CD4-positive, alpha-beta T cell treated with Interleukin-1 beta for 1 hour (primary cell): Measurements from ENCODE around the gene TAOK3.
"Not testable (repeated sequence)": the region's sequence is repeated elsewhere in the genome, so short reads cannot be mapped to it uniquely, and the experiment has no call there.

Source experiments
- DNase-seq, 2 donors: peaks; one replicate each; pipeline ENCODE4 v3.0.0-alpha.2; 2020 to 2022

Gene TAOK3

GRCh38 chr12:118188690-118189371 is 183.9 kb downstream of the TAOK3 start:
- no peak for DNase-seq

GRCh38 chr12:118187751-118188435 is 184.8 kb downstream of the TAOK3 start:
- no peak for DNase-seq

- no peak for DNase-seq
Measured at GRCh38 chr12:118185602-118186397, 186.9 kb downstream of the TAOK3 start.

DNA sequence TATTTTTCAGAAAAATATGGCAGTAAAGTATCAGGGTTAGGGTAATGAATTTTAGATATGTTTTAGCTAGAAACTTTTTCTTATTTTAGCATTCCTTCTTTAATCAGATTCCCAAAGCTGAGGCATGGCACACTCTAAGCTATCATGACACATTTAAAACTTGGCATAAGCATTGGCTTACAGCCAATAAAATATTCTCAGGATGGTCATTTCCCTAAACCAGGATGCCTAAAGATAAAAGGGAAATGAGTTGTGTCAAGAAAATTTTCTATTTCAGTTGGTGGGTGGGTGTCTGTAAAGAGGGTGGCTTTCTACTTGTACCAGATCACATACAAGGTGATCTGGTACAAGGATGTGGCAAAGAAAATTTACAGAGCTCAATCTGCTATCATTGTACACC is 189.0 kb downstream of the TAOK3 start:
- DNase-seq = no peak

DNA sequence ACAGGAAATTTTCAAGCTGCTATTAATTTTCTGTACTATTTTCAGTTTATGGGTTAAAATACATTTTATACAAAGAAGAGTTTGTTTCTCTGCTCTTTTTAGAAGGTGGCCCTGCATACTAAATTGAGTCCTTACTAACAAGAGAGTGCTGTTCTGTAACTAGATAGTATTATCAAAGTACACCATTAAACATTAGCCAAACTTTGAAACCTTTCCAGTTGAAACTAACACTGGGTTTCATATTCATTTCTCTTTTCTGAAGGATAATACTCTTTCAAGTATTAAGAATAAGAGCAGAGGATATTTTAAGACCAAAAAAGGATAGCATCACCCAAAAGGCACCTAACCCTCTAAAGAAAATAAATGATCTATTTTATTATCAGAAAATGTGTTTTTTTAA is 189.6 kb downstream of the TAOK3 start:
- no peak for DNase-seq

GRCh38 chr12:118175823-118176447 is 196.8 kb downstream of the TAOK3 start:
- peak in 1 of 2 donors; percentile 4 for DNase-seq

DNA sequence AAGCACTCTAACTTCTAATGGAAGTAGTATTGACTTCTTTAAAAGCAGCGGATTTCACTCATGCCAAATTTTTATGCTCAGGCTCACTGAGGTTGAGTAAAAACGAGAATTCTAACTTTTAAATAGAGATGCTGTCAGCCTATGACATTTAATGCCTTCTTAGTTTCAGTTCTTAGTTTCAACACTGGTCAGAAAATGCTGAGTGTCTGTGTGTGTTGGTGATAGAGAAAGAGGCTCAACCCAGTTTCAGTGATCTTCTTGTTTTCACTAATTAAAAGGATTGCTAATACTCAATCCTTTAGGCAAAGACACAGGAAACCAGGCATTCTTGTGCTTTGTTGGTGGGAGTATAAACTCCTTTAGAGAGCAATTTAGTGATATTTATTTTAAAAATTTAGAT is 205.8 kb downstream of the TAOK3 start:
- no peak for DNase-seq

GRCh38 chr12:118164798-118165486 is 207.8 kb downstream of the TAOK3 start:
- DNase-seq = no peak

DNA sequence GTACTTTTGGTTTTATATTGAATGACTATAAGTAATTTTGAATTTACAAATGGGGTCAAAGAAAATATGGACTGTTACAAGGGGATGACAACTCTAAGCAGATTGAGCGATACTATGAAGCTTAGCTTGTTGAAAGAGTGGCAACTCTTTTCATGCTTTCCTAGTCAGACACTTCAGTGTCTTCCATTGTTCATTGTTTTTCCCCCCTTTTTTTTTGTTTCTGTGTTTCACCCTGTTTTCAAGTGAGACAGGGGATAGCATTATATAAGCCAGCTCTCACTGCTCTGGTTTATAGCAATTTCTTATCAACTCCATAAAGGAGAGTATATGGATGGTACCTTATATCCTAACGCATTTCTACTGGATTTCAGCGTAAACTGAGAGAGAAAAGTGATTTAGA is 212.2 kb downstream of the TAOK3 start:
- DNase-seq = no peak

GRCh38 chr12:118151755-118152154 is 221.0 kb downstream of the TAOK3 start:
- no peak for DNase-seq

DNA sequence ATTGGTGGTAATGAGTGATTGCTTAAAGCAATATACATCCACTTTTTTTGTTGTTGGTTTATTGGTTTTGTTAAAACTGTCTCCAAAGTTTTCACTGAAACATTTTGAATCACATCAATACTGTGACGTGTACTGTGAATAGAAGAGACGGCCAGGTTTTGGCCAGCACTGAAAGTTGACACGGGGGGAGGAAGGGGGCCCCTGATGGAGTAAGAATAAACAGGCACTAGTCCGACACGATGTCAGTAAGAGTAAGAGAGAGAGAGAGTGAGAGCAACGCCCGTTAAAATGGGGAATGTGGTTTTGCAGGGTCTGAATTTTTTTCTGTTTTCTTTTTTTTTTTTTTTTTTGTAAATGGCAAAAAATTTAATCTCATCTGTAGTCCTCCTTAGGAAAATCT is 222.1 kb downstream of the TAOK3 start:
- no peak for DNase-seq

- DNase-seq = no peak
Measured at GRCh38 chr12:118148287-118148686, 224.4 kb downstream of the TAOK3 start.

DNA sequence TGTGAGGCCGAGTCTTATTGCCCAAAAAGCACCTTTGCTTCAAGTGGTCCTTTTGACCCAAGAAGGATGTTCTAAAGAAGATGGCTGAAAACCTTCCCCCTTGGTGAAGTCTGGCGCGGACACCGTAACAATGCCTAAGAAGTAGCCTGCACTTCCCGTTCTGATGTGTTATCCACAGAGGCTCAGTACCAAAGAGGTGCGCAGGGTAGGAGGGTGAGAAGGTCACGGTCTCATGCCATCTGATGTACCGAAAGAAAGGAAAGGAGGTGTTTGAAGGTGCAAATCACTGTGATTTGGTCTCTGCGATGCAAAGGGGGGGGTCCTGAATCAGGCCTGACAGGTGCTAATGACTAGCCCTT is 226.9 kb downstream of the TAOK3 start:
- no peak for DNase-seq

DNA sequence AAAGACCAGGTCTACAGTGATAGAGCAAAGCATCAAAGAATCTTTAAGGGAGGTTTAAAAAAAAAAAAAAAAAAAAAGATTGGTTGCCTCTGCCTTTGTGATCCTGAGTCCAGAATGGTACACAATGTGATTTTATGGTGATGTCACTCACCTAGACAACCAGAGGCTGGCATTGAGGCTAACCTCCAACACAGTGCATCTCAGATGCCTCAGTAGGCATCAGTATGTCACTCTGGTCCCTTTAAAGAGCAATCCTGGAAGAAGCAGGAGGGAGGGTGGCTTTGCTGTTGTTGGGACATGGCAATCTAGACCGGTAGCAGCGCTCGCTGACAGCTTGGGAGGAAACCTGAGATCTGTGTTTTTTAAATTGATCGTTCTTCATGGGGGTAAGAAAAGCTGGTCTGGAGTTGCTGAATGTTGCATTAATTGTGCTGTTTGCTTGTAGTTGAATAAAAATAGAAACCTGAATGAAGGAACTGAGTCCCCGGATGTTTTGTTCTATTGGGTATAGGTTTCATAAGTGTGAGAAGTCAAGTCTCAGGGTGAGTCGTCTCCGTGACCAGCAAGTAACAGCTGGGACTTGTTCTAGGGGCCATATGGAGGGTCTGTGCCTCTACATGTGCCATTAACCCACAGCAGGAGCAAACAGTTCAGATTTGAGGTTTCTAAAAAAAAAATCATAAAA is 227.5 kb downstream of the TAOK3 start:
- no peak for DNase-seq

- DNase-seq = no peak
Measured at GRCh38 chr12:118144499-118144898, 228.2 kb downstream of the TAOK3 start.

GRCh38 chr12:118140825-118141224 is 231.9 kb downstream of the TAOK3 start:
- DNase-seq = no peak

- DNase-seq = no peak
Measured at GRCh38 chr12:118137148-118137678, 235.5 kb downstream of the TAOK3 start.

GRCh38 chr12:118136559-118137003 is 236.1 kb downstream of the TAOK3 start:
- peak; percentile 12 to 21 for DNase-seq

- DNase-seq = peak; percentile 89 to 90
Measured at GRCh38 chr12:118135788-118136558, 236.7 kb downstream of the TAOK3 start, which contains the start of gene PEBP1. Gene PEBP1 (plus strand): TSS chr12:118136124. CDS start chr12:118136210, 86 bp downstream.

DNA sequence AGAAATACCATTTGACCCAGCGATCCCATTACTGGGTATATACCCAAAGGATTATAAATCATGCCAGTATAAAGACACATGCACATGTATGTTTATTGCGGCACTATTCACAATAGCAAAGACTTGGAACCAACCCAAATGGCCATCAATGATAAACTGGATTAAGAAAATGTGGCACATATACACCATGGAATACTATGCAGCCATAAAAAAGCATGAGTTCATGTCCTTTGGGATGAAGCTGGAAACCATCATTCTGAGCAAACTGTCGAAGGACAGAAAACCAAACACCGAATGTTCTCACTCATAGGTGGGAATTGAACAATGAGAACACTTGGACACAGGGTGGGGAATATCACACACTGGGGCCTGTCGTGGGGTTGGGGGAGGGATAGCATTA is 243.3 kb downstream of the TAOK3 start:
- DNase-seq = not testable (repeated sequence)

DNA sequence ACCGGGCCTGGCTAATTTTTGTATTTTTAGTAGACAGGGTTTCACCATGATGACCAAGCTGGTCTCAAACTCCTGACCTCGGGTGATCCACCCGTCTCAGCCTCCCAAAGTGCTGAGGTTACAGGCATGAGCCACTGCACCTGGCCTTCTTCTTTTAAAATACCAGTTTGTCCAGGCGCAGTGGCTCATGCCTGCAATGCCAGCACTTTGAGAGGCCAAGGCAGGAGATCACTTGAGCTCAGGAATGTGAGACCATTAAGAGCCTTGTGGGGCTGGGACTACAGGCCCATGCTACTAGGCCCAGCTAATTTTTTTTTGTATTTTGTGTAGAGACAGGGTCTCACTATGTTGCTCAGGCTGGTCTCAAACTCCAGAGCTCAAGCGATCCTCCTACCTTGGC is 244.8 kb downstream of the TAOK3 start:
- no peak for DNase-seq
